B cell (primary cell): ENCODE data around the gene UBASH3B. TPM values are rescaled to one million over a fixed set of nuclear protein-coding genes. Genes with fewer than 3 reads are reported as not detected.

Source experiments
- ATAC-seq: fragments of 200-7000 bp; cut with Tn5 transposase; one replicate; pipeline ENCODE4 v1.10.0; 2021; ENCODE audit warnings: low read depth, mild to moderate bottlenecking, moderate number of reproducible peaks, moderate library complexity
- CTCF ChIA-PET: fragments of 350-600 bp; sonication (Branson Sonifier 250); formaldehyde crosslinking; loops from one replicate; lab custom pipeline; 2021; ENCODE audit warnings: antibody characterized with exemption, inconsistent platforms; lab: Charles Lee
- POLR2A ChIA-PET: fragments of 350-600 bp; sonication (Branson Sonifier 250); formaldehyde crosslinking; loops from one replicate; lab custom pipeline; 2021; ENCODE audit warnings: antibody characterized with exemption; lab: Charles Lee
- DNase-seq: peaks from one replicate; pipeline ENCODE4 v3.0.0; 2013
- H2AFZ ChIP-seq: 2 replicates; pipeline ENCODE4 v1.6.1; 2012; ENCODE audit warnings: mild to moderate bottlenecking, low read depth, low read length; ENCODE audit not compliant: insufficient read depth, poor library complexity, severe bottlenecking
- H3K27ac ChIP-seq, 2 donors: 1 replicate in 1 of 2; 2 replicates in 1 of 2; pipeline ENCODE4 v1.5.1; 2012 to 2013; ENCODE audit warnings: low read length in 2 of 2, mild to moderate bottlenecking in 2 of 2, moderate library complexity in 1 of 2
- H3K27me3 ChIP-seq, 4 experiments: fragments of 200-600 bp in 1 of 4; sonication (generic) in 1 of 4; replicated peaks in 1 of 4; 1 replicate in 2 of 4; 2 replicates in 2 of 4; pipeline versions ENCODE4 v1.6.1 to v1.7.0; 2013 to 2016; ENCODE audit warnings: low read length in 3 of 4, mild to moderate bottlenecking in 2 of 4, mixed read lengths in 1 of 4, moderate library complexity in 1 of 4; ENCODE audit not compliant: insufficient read depth in 4 of 4, control insufficient read depth in 3 of 4; ENCODE audit errors: control extremely low read depth in 1 of 4
- H3K36me3 ChIP-seq, 2 experiments: replicated peaks in 1 of 2; 1 replicate in 1 of 2; 2 replicates in 1 of 2; pipeline versions ENCODE4 v1.6.1 to v1.7.1; 2013; ENCODE audit warnings: low read length in 1 of 2; ENCODE audit not compliant: insufficient read depth in 2 of 2, control insufficient read depth in 1 of 2; ENCODE audit errors: control extremely low read depth in 1 of 2, extremely low read depth in 1 of 2
- H3K4me1 ChIP-seq, 2 donors: fragments of 200-600 bp in 1 of 2; sonication (generic) in 1 of 2; 1 replicate in 1 of 2; 2 replicates in 1 of 2; pipeline versions ENCODE4 v1.5.1 to v1.6.1; 2013 to 2017; ENCODE audit warnings: low read length in 2 of 2; ENCODE audit not compliant: control insufficient read depth in 2 of 2, insufficient read depth in 2 of 2
- H3K4me2 ChIP-seq: replicated peaks from 2 replicates; pipeline ENCODE3; 2012; ENCODE audit warnings: mild to moderate bottlenecking, low read depth, low read length; ENCODE audit not compliant: poor library complexity, severe bottlenecking
- H3K4me3 ChIP-seq, 5 experiments: fragments of 200-600 bp in 1 of 5; sonication (generic) in 1 of 5; 1 replicate in 3 of 5; 2 replicates in 2 of 5; pipeline versions ENCODE4 v1.5.1 to v1.7.0; 2011 to 2016; ENCODE audit warnings: low read length in 4 of 5, mild to moderate bottlenecking in 4 of 5, low read depth in 2 of 5, control low read depth in 1 of 5, moderate library complexity in 1 of 5; ENCODE audit not compliant: insufficient read depth in 1 of 5; ENCODE audit errors: control extremely low read depth in 1 of 5, extremely low read depth in 1 of 5
- H3K79me2 ChIP-seq: fragments of 200-600 bp; sonication (generic); one replicate; pipeline ENCODE4 v1.6.0; 2016; ENCODE audit warnings: low read length; ENCODE audit not compliant: control insufficient read depth, insufficient read depth
- H3K9ac ChIP-seq: fragments of 200-600 bp; sonication (generic); 2 replicates; pipeline ENCODE4 v1.6.1; 2017; ENCODE audit warnings: mild to moderate bottlenecking, low read length, moderate library complexity
- H3K9me3 ChIP-seq, 3 donors: one replicate each; pipeline versions ENCODE4 v1.6.1 to v1.7.1; 2013; ENCODE audit warnings: low read length in 2 of 3; ENCODE audit not compliant: control insufficient read depth in 2 of 3, insufficient read depth in 1 of 3; ENCODE audit errors: control extremely low read depth in 1 of 3
- H4K20me1 ChIP-seq: 2 replicates; pipeline ENCODE4 v1.6.0; 2012; ENCODE audit warnings: mild to moderate bottlenecking, low read length; ENCODE audit not compliant: insufficient read depth, control insufficient read depth, poor library complexity, severe bottlenecking
- H3K27ac Mint-ChIP-seq: one replicate; pipeline ENCODE4 v1.8.0; 2021; ENCODE audit warnings: mixed read lengths
- H3K27me3 Mint-ChIP-seq: one replicate; pipeline ENCODE4 v1.8.0; 2021; ENCODE audit warnings: mixed read lengths
- H3K4me1 Mint-ChIP-seq: one replicate; pipeline ENCODE4 v1.8.0; 2021; ENCODE audit warnings: mixed read lengths
- H3K4me3 Mint-ChIP-seq: one replicate; pipeline ENCODE4 v1.8.0; 2021; ENCODE audit warnings: mixed read lengths
- H3K9me3 Mint-ChIP-seq: one replicate; pipeline ENCODE4 v1.8.0; 2022; ENCODE audit warnings: mixed read lengths; ENCODE audit not compliant: insufficient read depth
- CTCF ChIP-seq: fragments of 200-600 bp; IDR thresholded peaks from one replicate; pipeline ENCODE4 v1.8.0; 2022; ENCODE audit warnings: antibody characterized with exemption, mild to moderate bottlenecking
- EZH2 ChIP-seq: IDR thresholded peaks from 2 replicates; pipeline ENCODE4 v1.6.1; 2012; ENCODE audit warnings: borderline replicate concordance, low read depth, mild to moderate bottlenecking, moderate library complexity, low read length; ENCODE audit not compliant: insufficient read depth, poor library complexity, severe bottlenecking
- WGBS: methylation state at CpG from one replicate; pipeline ENCODE4 v1.1.5; 2013; ENCODE audit warnings: missing lambda C conversion rate; ENCODE audit not compliant: insufficient coverage; 5-methylcytosine and 5-hydroxymethylcytosine counted together
- intact Hi-C: fragments of 100-400 bp; cut with micrococcal nuclease; formaldehyde crosslinking; loops from one replicate; pipeline ENCODE4 v1.10.0; 2022
- polyA plus RNA-seq: library from polyadenylated mRNA; depleted of rRNA; stranded (reverse); fragments of >200 nt; gene quantifications from 2 replicates; pipeline ENCODE4 v1.2.3, GENCODE V29; 2012
- total RNA-seq, 2 donors: library from RNA; stranded (reverse); fragments of 120-200 nt in 1 of 2; gene quantifications; 1 replicate in 1 of 2; 2 replicates in 1 of 2; pipeline versions ENCODE4 v1.2.3 to v1.2.4, GENCODE V29; 2013 to 2022

Gene UBASH3B
- total and polyA plus RNA-seq, 2 donors (not counting 1 experiment from before 2014, with no cell fraction given) = 2.3 to 3.6 TPM

- ChIA-PET CTCF (interaction anchor here (1.0 to 6.2 kb wide), 2 partner anchors 16 to 28 kb away, joined by 4 to 48 read pairs; no protein-coding TSS in a partner anchor), POLR2A (no interaction called here)
- Mint-ChIP-seq H3K4me3 (no peak overlapping the region), H3K27ac (no peak overlapping the region), H3K27me3 (peaks cover 4% of the 10 kb centered on the region), H3K9me3 (no peaks in the 10 kb centered on the region), H3K4me1 (peaks cover 25% of the 10 kb centered on the region)
- ATAC-seq (no peak), DNase-seq (no peak)
- Histone ChIP-seq H3K36me3 (no peaks in the 10 kb centered on the region), H3K79me2 (no peaks in the 10 kb centered on the region), H3K27ac (no peak overlapping the region), H3K9ac (no peak overlapping the region), H3K4me2 (no peak overlapping the region), H3K4me1 (peaks cover 15 to 30% of the 10 kb centered on the region in 2 donors), H3K4me3 (no peak overlapping the region), H2AFZ (no peak overlapping the region), H4K20me1 (no peaks in the 10 kb centered on the region), H3K9me3 (no peaks in the 10 kb centered on the region), H3K27me3 (peaks cover 0 to 28% (median 1%) of the 10 kb centered on the region in 4 experiments)
- intact Hi-C loops = no loop called here
- no peak for TF ChIP-seq CTCF
- TF ChIP-seq EZH2 = no peak
Measured at GRCh38 chr11:122836916-122837315, 181.4 kb downstream of the UBASH3B start.

- Histone ChIP-seq H2AFZ (no peak overlapping the region), H3K27ac (no peak overlapping the region), H3K4me1 (peaks cover 13 to 23% of the 10 kb centered on the region in 2 donors), H3K4me2 (no peak overlapping the region), H3K36me3 (no peaks in the 10 kb centered on the region), H3K9ac (no peak overlapping the region), H3K27me3 (peaks cover 0 to 28% (median 1%) of the 10 kb centered on the region in 4 experiments), H3K4me3 (no peak overlapping the region), H3K9me3 (no peaks in the 10 kb centered on the region), H4K20me1 (no peaks in the 10 kb centered on the region), H3K79me2 (no peaks in the 10 kb centered on the region)
- intact Hi-C loops = no loop called here
- no peak overlapping the region for H3K27ac Mint-ChIP-seq
- ChIA-PET POLR2A (no interaction called here), CTCF (interaction anchor here (1.0 to 1.1 kb wide), 2 partner anchors 16 to 18 kb away, joined by 3 read pairs; no protein-coding TSS in a partner anchor)
- WGBS = 95% methylated on average over 2 of the region's 4 CpGs
- peaks cover 4% of the 10 kb centered on the region for H3K27me3 Mint-ChIP-seq
- TF ChIP-seq EZH2 (no peak), CTCF (no peak)
- H3K9me3 Mint-ChIP-seq = no peaks in the 10 kb centered on the region
- peaks cover 21% of the 10 kb centered on the region for H3K4me1 Mint-ChIP-seq
- no peak overlapping the region for H3K4me3 Mint-ChIP-seq
- ATAC-seq (no peak), DNase-seq (no peak)
Measured at GRCh38 chr11:122837528-122838346, 182.2 kb downstream of the UBASH3B start.
